Stimulated activated CD8-positive, alpha-beta memory T cell treated with anti-CD3 and anti-CD28 coated beads, Interleukin-2, amount 100 ng/mL, for 48 hours (primary cell): ENCODE measurements around the gene MARCHF10.

Source experiments
- DNase-seq, 2 donors: peaks; one replicate each; pipeline ENCODE4 v3.0.0-alpha.2; 2020; ENCODE audit warnings: low read depth in 2 of 2

The MARCHF10 gene

GRCh38 chr17:62658136-62658920, 149.8 kb downstream of the MARCHF10 start:
- DNase-seq, result no peak

- DNase-seq, result no peak
Observed at GRCh38 chr17:62657690-62658089, 150.4 kb downstream of the MARCHF10 start.

- no peak for DNase-seq
Observed at GRCh38 chr17:62657145-62657665, 150.9 kb downstream of the MARCHF10 start.

- no peak for DNase-seq
Observed at GRCh38 chr17:62656446-62656845, 151.7 kb downstream of the MARCHF10 start.

GRCh38 chr17:62655656-62656055, 152.5 kb downstream of the MARCHF10 start:
- DNase-seq, result no peak

GRCh38 chr17:62653826-62654761, 154.0 kb downstream of the MARCHF10 start:
- no peak for DNase-seq

- DNase-seq, result peak; percentile 89 to 94
Observed at GRCh38 chr17:62653002-62653825, 154.9 kb downstream of the MARCHF10 start.

GRCh38 chr17:62652251-62653001, 155.7 kb downstream of the MARCHF10 start:
- no peak for DNase-seq
